ENCODE data around the gene CRYBB3.
"Not testable (repeated sequence)": the region's sequence is repeated elsewhere in the genome, so short reads cannot be mapped to it uniquely, and the experiment has no call there.

DNA sequence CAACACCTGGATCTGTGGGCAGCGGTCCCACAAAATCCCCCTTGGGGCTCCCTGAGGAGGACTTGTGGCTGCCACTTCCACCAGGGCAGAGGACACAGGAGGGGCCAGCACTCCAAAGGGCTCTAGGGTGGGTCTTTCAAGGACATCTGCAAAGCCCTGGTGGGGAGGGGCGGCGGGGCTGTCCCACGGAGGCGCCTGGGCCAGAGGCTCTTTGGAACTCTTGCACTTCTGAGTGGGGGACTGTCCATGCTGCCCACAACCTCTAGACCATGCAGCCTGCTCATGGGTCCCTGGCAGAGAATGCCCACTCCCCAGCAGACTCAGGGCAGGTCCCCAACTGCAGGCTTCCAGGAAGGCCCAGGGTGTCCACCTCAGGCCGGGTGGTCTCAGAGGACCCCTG, 21.3 kb upstream of the CRYBB3 start:
- TF ChIP-seq, protein P1, sequence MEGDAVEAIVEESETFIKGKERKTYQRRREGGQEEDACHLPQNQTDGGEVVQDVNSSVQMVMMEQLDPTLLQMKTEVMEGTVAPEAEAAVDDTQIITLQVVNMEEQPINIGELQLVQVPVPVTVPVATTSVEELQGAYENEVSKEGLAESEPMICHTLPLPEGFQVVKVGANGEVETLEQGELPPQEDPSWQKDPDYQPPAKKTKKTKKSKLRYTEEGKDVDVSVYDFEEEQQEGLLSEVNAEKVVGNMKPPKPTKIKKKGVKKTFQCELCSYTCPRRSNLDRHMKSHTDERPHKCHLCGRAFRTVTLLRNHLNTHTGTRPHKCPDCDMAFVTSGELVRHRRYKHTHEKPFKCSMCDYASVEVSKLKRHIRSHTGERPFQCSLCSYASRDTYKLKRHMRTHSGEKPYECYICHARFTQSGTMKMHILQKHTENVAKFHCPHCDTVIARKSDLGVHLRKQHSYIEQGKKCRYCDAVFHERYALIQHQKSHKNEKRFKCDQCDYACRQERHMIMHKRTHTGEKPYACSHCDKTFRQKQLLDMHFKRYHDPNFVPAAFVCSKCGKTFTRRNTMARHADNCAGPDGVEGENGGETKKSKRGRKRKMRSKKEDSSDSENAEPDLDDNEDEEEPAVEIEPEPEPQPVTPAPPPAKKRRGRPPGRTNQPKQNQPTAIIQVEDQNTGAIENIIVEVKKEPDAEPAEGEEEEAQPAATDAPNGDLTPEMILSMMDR (IDR thresholded peaks at IDR 0.05) = not testable (repeated sequence)
- TF ChIP-seq EZH2 (IDR thresholded peaks at IDR 0.05; ENCODE audit: borderline replicate concordance, insufficient read depth, low read depth, low read length, poor library complexity, severe bottlenecking) = not testable (repeated sequence)
